Measurements from ENCODE around the gene ZCCHC4.

Gene ZCCHC4

DNA sequence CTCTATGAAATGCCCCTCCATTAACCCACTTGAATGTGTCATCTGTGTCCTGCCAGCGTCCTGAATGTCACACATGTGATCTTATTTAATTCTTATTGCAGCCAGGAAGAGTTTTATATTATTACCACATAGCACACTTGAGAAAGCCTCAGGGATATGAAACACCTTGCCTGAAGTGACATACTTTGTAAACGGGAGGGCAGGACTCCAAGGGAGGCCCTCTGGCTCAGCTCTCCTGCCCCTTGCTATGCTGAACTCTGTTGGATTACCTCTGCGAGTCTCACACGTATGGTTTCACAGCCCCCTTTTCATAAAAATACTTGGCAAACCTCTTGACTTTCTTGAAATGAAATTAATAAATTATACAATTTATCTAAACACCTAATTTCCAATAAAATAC is 11.1 kb upstream of the ZCCHC4 start:
- TF ChIP-seq POLR2AphosphoS5 (IDR thresholded peaks at IDR 0.05; ENCODE audit: low read depth, low read length) (no peak), SIN3A (IDR thresholded peaks at IDR 0.05; ENCODE audit: borderline replicate concordance, insufficient read depth, low read length) (no peak), FOXP2 (optimal IDR thresholded peaks at IDR 0.05; ENCODE audit: borderline replicate concordance, extremely low read depth, extremely low read length, insufficient read depth) (no peak), TAF1 (IDR thresholded peaks at IDR 0.05; ENCODE audit: borderline replicate concordance, insufficient read depth, low read length) (no peak)
- TF ChIP-seq, protein P1, sequence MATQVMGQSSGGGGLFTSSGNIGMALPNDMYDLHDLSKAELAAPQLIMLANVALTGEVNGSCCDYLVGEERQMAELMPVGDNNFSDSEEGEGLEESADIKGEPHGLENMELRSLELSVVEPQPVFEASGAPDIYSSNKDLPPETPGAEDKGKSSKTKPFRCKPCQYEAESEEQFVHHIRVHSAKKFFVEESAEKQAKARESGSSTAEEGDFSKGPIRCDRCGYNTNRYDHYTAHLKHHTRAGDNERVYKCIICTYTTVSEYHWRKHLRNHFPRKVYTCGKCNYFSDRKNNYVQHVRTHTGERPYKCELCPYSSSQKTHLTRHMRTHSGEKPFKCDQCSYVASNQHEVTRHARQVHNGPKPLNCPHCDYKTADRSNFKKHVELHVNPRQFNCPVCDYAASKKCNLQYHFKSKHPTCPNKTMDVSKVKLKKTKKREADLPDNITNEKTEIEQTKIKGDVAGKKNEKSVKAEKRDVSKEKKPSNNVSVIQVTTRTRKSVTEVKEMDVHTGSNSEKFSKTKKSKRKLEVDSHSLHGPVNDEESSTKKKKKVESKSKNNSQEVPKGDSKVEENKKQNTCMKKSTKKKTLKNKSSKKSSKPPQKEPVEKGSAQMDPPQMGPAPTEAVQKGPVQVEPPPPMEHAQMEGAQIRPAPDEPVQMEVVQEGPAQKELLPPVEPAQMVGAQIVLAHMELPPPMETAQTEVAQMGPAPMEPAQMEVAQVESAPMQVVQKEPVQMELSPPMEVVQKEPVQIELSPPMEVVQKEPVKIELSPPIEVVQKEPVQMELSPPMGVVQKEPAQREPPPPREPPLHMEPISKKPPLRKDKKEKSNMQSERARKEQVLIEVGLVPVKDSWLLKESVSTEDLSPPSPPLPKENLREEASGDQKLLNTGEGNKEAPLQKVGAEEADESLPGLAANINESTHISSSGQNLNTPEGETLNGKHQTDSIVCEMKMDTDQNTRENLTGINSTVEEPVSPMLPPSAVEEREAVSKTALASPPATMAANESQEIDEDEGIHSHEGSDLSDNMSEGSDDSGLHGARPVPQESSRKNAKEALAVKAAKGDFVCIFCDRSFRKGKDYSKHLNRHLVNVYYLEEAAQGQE (IDR thresholded peaks at IDR 0.05; ENCODE audit: insufficient read depth in 1 of 2, low read depth in 2 of 2, low read length in 2 of 2), result no peak

DNA sequence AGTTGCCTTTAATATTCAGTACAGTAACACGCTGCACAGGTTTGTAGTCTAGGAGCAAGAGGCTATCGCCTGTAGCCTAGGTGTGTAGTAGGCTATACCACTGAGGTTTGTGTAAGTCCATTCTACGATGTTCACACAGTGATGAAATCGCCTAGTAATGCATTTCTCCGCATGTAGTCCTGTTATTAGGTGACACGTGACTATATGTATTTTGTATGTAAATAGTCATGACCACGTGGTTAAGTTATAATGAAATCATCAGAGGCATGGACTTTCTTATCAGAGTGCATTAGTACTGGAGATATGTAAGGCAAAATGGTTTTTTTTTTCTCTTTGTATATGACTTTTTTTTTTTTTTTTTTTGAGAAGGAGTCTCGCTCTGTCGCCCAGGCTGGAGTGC is 9.9 kb upstream of the ZCCHC4 start:
- TF ChIP-seq TAF1 (IDR thresholded peaks at IDR 0.05; ENCODE audit: borderline replicate concordance, insufficient read depth, low read length), result no peak
- no peak for TF ChIP-seq FOXP2 (optimal IDR thresholded peaks at IDR 0.05; ENCODE audit: borderline replicate concordance, extremely low read depth, extremely low read length, insufficient read depth)
- no peak for TF ChIP-seq SIN3A (IDR thresholded peaks at IDR 0.05; ENCODE audit: borderline replicate concordance, insufficient read depth, low read length)
- TF ChIP-seq, protein P1 (IDR thresholded peaks at IDR 0.05; ENCODE audit: insufficient read depth in 1 of 2, low read depth in 2 of 2, low read length in 2 of 2), result no peak
- TF ChIP-seq POLR2AphosphoS5 (IDR thresholded peaks at IDR 0.05; ENCODE audit: low read depth, low read length), result no peak

DNA sequence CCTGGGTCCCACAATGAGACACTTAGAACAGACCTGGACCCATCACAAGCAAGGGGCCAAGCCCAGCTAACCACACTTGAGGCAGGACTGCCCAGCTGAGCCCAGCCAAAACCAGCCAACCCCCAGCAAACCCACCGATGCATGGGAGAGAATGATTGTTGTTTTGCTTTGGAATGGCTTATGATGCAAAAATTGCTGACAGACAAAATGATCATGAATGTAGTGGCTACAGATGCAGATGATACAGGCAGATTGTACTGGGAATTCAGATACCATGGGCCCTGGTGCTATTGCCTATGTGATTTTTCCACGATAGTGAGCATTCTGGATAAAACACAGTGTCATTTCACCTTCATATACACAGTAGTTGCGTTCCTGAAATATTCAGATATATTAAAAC is 9.0 kb upstream of the ZCCHC4 start:
- TF ChIP-seq, protein P1 (IDR thresholded peaks at IDR 0.05; ENCODE audit: insufficient read depth in 1 of 2, low read depth in 2 of 2, low read length in 2 of 2), result no peak
- no peak for TF ChIP-seq FOXP2 (optimal IDR thresholded peaks at IDR 0.05; ENCODE audit: borderline replicate concordance, extremely low read depth, extremely low read length, insufficient read depth)
- TF ChIP-seq SIN3A (IDR thresholded peaks at IDR 0.05; ENCODE audit: borderline replicate concordance, insufficient read depth, low read length), result no peak
- TF ChIP-seq POLR2AphosphoS5 (IDR thresholded peaks at IDR 0.05; ENCODE audit: low read depth, low read length), result no peak
- no peak for TF ChIP-seq TAF1 (IDR thresholded peaks at IDR 0.05; ENCODE audit: borderline replicate concordance, insufficient read depth, low read length)

DNA sequence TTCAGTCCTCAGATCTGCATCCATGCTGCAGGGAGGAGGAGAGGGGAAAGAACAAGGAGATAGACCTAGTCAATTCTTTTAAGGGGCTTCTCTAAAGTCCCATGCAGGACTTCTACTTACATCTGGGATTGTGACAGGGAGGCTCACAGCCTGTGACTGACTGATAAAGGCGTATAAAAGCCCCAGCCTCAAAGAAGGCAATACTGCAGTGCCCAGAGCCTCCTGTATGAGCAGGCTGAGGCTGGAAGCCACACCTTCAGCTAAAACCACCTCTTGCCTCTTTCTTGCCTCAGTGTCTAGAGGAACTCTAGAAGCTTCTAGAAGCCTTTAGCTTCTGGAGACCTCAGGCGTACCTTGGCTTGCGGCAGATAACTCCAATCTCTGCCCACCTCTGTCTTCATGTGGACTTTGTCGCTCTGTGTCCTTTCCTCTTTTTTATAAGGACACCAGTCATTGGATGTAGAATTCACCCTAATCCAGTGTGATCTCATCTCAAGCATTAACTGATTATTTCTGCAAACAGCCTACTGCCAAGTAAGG is 6.0 kb upstream of the ZCCHC4 start:
- TF ChIP-seq SIN3A (IDR thresholded peaks at IDR 0.05; ENCODE audit: borderline replicate concordance, insufficient read depth, low read length), result no peak
- TF ChIP-seq FOXP2 (optimal IDR thresholded peaks at IDR 0.05; ENCODE audit: borderline replicate concordance, extremely low read depth, extremely low read length, insufficient read depth), result no peak
- TF ChIP-seq, protein P1 (IDR thresholded peaks at IDR 0.05; ENCODE audit: insufficient read depth in 1 of 2, low read depth in 2 of 2, low read length in 2 of 2), result no peak

DNA sequence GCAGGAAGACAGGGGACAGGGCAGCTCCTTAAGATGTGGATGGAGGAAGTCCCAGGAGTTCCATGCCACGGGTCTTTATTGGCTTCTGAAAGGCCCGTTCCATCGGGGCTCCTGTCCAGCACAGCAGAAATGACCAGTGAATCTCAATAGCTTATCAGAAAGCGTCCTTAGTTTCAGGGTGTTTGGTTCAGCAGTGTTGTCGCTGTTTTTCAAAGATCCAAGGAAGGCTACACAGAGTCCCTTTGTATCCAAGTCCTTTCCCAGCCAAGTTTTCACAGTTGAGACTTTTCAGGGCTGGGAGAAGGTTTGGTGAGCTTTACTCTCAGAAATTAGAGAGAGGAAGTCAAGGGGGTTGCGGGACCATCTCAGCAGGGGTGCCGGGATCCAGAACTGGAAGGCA is 5.0 kb upstream of the ZCCHC4 start:
- TF ChIP-seq SIN3A (IDR thresholded peaks at IDR 0.05; ENCODE audit: borderline replicate concordance, insufficient read depth, low read length), result no peak
- TF ChIP-seq, protein P1 (IDR thresholded peaks at IDR 0.05; ENCODE audit: insufficient read depth in 1 of 2, low read depth in 2 of 2, low read length in 2 of 2), result no peak
- no peak for TF ChIP-seq POLR2AphosphoS5 (IDR thresholded peaks at IDR 0.05; ENCODE audit: low read depth, low read length)
